ENCODE measurements around the gene STAC.

The STAC gene, protein sequence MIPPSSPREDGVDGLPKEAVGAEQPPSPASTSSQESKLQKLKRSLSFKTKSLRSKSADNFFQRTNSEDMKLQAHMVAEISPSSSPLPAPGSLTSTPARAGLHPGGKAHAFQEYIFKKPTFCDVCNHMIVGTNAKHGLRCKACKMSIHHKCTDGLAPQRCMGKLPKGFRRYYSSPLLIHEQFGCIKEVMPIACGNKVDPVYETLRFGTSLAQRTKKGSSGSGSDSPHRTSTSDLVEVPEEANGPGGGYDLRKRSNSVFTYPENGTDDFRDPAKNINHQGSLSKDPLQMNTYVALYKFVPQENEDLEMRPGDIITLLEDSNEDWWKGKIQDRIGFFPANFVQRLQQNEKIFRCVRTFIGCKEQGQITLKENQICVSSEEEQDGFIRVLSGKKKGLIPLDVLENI

DNA sequence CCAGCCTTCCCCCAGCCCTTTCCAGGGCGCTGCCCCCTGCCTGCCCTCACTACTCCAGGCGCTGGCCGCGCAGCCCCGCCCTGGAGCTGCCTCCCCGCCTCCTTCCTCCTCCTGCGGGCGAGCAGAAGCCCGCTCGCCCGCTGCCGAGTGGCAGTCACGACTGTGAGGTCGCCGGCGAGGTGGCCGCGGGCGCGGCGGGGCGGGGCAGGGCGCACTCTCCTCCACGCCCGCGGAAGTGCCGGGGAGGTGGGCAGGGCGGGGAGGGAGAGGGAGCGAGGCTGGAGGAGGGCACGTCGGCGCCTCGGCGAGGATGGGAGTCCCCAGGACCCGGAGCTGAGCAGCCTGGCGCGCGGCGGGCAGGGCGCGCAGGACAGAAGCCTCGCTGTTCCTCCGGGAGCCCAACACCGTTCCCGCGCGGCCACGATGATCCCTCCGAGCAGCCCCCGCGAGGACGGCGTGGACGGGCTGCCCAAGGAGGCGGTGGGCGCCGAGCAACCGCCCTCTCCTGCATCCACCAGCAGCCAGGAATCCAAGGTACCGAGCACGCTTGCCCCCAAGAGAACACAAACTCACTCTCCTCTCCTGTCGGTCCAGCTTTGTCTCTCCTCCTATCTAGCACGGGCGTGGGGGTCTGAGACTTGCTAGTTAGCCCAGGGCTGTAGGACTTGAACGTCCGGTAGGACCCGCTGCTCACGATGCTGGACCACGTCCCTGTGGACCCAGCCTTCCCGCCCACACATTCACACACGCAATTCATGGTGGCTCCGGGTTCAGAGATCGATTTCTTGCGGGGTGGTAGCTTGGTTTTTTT, at the start of gene STAC:
Gene STAC, plus strand, starts transcription at position 284 of the 811 bp plus-strand sequence. Its CDS starts 140 bp downstream, at position 424.
- peak; percentile 21 for DNase-seq

DNA sequence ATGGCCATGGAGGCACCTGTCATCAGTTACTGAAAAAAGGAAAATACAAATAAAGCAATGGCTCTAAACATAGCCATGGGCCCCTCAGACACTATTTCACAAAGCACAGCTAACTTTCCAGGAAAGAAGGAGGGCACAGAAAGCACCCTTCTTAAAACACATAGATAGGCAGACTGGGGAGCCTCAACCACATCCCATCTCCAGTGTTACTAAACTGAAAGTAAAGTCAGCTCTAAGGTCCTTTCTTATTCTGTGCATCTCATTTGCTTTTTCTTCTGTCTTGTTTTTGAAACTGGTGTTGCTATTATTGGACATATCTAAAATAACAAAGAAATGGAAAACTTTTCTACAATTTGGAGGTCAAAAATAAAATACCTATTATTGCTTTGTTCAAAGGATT, 48.2 kb upstream of the STAC start:
- no peak for DNase-seq

GRCh38 chr3:36362216-36362615, 18.1 kb upstream of the STAC start:
- no peak for DNase-seq

DNA sequence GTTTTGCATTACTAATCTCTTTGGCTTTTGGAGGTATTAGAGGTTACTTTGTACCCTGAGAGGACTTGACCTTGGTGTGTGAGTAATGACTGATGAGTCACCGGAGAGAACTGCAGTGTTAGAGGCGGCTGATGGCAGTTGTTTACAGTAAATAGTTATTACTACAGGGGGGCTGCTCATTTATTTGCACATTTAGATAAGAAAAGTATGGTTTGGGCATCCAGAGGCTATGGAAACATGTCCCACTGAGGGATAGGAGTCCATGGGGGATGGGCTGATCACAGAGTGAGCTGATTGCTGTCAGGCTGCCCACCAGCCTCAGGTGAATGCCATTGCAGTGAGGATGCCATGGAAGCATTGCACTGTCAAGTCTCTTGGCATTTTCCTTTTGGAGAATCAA, 17.3 kb upstream of the STAC start:
- no peak for DNase-seq

DNA sequence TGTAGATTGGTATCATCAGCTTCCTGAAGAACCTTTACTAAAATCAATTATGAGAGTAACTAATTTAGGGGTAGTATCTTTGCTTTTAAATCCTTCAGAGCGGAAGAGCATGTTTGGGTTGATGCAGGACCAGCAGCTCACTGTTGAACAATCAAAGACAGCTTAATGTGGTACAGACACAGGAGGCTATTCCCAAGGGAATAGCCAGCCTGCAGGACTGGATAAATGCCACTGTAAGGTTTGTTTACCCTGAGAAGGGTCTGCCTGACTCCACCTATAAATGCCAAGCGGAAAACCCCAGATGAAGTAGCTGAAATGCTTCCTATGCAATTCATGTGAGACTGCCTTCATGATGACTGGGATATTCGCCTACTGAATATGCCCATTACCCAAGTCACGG, 16.0 kb upstream of the STAC start:
- no peak for DNase-seq

GRCh38 chr3:36365829-36366228, 14.5 kb upstream of the STAC start:
- DNase-seq = no peak

DNA sequence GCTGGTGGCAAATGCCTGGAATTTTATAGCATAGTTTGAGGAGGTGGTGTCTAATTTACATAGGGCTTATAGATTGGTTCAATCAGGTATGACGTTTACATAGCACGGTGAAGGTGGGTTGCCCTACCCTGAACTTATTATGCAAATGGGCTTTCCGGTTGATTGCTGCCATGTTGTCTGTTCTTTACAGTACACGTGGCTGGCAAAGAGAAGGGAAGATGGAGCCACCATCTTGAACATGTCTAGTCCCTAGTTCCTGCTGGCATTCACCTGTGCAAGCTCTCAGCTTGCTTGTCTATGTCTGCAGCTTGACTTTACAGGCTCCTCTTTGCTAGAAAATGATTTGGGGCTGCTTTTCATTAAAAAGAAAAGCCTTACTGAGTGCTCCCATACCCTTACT, 14.0 kb upstream of the STAC start:
- no peak for DNase-seq

DNA sequence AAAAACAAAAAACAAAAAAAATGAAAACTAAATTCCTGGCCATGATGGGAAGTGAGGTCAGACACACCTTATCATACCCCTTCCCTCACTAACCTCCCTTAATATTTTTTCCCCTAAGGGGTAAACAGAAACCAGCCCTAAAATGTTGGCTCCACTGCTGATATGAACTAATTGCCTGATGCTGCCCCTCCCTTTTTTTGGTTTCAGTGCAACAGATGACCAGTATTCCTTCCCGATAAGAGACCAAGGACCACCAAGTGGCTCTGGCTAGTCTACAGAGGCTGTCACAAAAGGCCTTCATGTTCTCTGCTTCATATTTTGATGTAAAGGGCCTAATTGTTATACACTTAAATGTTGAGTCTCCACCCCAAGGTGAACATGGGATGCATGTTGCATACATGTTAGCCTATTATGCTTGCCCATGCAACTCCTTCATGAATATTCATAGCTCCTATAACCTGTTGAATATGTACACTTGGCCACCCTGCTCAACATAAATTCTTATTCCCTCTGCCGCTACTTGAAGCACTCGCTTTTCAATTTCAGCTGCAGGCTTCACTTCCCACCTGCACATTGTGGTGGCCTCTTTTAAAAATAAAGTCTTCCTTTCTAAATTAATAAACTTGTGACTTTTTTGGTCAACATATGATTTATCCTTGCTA, 12.3 kb upstream of the STAC start:
- no peak for DNase-seq

DNA sequence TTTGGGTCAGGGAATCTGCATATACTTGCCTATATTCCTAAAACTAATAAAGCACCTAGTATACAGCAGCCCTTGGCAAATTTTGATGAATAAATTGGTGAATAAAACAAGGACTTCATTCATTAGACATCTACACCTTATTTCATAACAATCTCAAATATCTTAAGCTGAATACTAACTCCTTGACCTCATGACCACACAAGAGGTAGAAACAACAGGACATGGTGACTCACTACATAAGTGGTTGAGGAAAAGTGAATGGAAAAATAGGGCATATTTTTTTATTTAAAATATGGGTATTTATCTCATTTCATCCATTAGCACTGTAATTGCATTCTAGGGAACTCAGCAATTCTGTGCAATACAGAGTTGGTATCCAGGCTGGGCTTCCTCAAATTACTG, 7.8 kb upstream of the STAC start:
- DNase-seq = no peak

DNA sequence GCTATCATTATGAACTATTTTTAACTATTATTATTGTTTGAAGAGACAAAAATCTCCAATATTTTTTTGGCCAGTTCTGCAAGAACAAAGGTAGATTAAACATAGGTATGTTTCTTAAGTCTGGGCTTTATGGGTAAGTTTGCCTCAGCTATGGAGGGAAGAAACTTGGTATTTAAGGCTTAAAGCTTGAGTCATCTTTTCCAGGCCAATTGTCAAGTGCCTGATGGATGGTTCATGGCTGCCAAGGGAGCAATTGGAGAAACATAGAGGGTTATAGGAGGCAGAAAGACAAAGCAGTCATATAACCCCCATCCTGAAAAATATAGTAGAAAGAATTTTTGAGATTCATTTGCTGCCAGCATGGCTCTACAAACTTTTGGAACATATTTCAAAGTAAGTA, 7.2 kb upstream of the STAC start:
- DNase-seq = no peak

DNA sequence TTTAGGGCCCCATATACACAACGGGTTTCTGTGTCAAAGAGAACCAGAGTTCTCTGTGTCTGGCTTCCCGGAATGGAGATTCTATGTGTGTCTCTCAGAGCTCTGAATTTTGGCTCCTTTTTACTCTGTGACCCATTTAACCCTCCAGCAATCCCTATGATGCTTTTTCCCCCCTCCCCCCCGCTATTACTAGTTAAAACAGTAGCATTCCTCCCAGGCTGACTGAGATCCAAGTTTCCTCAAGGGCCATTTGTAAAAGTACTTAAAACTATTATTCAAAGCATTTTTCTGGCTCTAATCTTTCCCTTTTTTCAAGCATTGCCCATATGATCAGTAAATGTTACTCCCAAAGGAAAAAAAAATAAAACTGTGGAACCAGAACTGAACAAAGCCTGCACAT, 6.6 kb upstream of the STAC start:
- DNase-seq = no peak

DNA sequence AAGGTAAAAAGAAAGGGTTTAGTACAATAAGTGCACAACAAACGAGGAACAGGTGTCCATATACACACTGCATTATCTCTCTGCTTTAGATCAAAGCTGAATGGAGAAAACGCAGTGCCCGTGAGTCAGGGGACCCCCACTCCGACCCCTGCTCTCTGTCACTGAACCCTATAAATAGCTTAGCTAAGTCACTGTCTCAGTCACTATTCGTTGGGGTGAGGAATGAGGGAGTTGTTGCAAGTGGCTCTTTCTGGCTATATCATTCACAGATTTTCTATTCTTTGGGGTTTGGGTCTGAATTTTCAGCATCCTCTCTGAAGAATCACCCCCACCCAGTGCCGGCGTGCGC, 458 bp upstream of the STAC start:
- DNase-seq = no peak

DNA sequence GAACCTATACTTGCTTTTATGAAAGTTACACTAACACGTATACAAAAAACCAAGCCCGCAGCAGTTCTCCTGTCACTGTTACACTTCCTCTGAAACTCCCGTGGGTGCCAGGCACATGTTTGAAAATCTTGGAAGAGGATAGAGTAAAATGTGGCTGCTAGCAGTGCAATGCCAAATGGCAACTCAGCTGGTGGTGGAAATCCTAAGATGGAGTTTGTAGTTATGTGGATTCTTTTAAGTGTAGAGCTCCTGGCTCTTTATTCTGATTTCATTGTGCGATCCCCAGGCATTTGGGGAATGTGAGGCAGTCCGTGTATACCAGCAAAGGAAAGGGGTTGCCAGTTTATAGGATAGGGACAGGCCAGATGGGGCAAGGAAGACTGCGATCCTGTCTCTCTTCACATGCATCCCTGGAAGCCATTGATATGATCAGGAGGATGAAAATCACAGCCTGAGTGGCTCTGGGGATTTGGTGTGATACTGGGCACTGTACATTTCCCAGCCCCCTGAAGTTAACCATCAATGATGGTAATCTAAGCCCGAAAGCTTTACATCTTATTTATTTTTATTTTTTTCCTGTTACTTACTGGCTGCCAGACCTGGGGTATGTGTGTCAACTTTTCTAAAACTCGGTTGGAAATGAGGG, 1.1 kb downstream of the STAC start:
- DNase-seq = no peak

- DNase-seq = no peak
These were observed 13.3 kb downstream of the STAC start for GRCh38 chr3:36393563-36393962.

DNA sequence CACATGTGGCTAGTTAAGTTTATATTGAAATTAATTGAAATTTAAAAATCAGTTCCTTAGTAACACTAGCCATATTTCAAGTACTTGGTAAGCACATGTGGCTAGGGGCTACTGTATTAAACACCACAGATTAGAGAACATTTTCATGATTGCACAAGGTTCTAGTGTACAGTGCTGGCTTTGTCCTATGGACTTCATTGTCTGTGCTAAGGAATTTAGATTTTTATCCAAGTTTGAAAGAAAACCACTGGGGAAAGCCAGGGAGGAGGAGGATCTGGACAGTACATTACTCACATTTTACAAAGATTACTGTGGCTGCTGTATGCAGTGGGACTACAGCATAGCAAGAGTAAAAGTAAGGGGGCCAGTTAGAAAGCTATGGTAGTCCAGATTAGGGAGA, 13.9 kb downstream of the STAC start:
- no peak for DNase-seq

DNA sequence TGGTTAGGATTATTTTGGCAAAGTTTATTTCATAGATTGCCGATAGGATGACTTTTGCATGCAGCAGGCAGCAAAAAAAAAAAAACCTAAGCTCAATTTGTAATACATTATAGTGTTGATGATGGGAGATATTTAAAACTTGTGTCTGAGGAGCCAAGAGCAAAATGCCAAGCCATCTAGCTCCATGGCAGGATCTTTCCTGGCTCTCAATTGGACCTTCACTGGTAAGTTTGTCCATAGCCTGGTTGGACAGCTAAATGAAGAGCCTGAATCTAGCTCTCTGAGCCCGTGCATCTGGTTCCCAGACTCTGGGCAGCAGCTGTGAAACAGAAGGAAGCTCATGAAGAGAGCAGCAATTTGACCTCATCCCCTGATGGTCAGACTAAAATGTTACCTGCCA, 17.5 kb downstream of the STAC start:
- DNase-seq = no peak

GRCh38 chr3:36399933-36400332, 19.6 kb downstream of the STAC start:
- no peak for DNase-seq

GRCh38 chr3:36401056-36401455, 20.8 kb downstream of the STAC start:
- DNase-seq = no peak

DNA sequence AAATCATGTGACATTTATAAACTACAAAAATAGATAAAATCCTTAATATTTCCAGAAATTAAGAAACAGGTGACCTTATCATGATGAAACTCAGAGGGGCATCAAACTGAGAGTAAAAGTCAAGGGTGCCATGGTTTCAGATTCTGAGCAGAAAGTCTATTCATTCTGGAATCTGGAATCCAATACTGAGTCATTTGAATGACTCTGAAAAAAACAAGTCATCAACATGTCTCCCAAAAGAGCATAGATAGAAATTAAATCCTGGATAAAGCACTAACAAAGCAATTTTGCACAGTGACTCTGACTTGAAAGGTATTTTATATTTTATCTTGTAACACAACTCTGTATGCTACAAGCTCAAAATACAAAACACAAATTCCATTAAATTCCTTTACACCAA, 23.4 kb downstream of the STAC start:
- no peak for DNase-seq

GRCh38 chr3:36405190-36405589, 24.9 kb downstream of the STAC start:
- DNase-seq = no peak

- no peak for DNase-seq
These were observed 27.8 kb downstream of the STAC start for GRCh38 chr3:36408146-36408545.

DNA sequence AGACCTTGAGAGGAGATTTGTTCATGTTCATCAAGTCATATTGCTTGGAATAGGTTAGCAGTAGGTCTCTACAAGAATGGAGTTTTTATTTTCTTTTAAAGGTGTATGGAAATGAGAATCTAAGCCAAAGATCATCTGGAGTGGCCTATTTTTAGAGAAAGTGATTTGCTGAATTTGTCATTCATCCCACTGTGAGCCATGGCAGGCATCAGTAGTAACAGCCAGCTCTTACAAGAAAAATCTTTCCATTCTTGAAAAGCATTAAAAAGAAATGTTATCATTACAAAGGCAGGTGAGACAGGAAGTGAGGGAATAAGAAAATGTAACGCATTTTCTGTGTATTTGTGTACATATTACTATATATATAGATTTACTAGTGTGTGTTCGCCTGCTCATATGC, 29.6 kb downstream of the STAC start:
- DNase-seq = no peak

DNA sequence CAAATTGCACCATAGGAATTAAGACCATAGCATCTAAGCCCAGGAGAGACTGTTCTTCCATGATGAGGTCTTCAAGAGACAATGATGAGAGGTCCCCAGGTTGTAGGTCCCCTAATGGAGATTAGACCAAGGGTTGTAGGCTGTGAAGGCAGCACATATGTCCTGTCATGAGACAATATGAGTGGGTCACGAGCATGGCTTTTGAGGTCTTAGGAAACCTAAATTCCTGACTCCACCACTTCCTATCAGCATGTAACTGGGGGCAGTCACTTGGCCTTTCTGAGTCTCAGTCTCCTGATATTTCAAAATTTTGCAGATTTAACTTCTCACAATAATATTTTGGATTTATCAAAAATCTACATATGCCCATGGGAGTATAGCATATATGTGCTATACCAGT, 31.3 kb downstream of the STAC start:
- no peak for DNase-seq
